WTC11 (cell line): ENCODE data around the gene HMX1. TPM values are rescaled to one million over a fixed set of nuclear protein-coding genes. Genes with fewer than 3 reads are reported as not detected.
A peak's percentile ranks its signal among the peaks of the same experiment; 100 is the strongest.

ENCODE experiments used
- ATAC-seq: fragments of 200-7000 bp; cut with Tn5 transposase; 2 replicates; pipeline ENCODE4 v1.10.0; 2021; ENCODE audit warnings: mild to moderate bottlenecking, moderate library complexity
- CTCF ChIA-PET: fragments of 300-600 bp; sonication (Branson Sonifier 250); formaldehyde crosslinking; loops from one replicate; lab custom pipeline; 2021; ENCODE audit warnings: antibody characterized with exemption; lab: Charles Lee
- POLR2A ChIA-PET: fragments of 350-600 bp; sonication (Branson Sonifier 250); formaldehyde crosslinking; loops from one replicate; lab custom pipeline; 2021; ENCODE audit warnings: antibody characterized with exemption; lab: Charles Lee
- DNase-seq: peaks from one replicate; pipeline ENCODE4 v3.0.0; 2021; ENCODE audit warnings: low spot score
- H3K27ac Mint-ChIP-seq: 2 replicates; pipeline ENCODE4 v1.8.0; 2021; ENCODE audit warnings: mixed read lengths
- H3K27me3 Mint-ChIP-seq: 2 replicates; pipeline ENCODE4 v1.8.0; 2021; ENCODE audit warnings: low read depth, mild to moderate bottlenecking, moderate library complexity, mixed read lengths
- H3K36me3 Mint-ChIP-seq: 2 replicates; pipeline ENCODE4 v1.8.0; 2021; ENCODE audit warnings: mixed read lengths
- H3K4me1 Mint-ChIP-seq: 2 replicates; pipeline ENCODE4 v1.8.0; 2022; ENCODE audit warnings: mixed read lengths
- H3K4me3 Mint-ChIP-seq: 2 replicates; pipeline ENCODE4 v1.8.0; 2021; ENCODE audit warnings: mild to moderate bottlenecking, moderate library complexity, mixed read lengths
- H3K9me3 Mint-ChIP-seq: 2 replicates; pipeline ENCODE4 v1.8.0; 2021; ENCODE audit warnings: mixed read lengths
- AFF4 ChIP-seq: sonication (generic); formaldehyde crosslinking; IDR thresholded peaks from 2 replicates; pipeline ENCODE4 v1.8.1; 2023; ENCODE audit warnings: mild to moderate bottlenecking, missing genetic modification reagents, borderline replicate concordance
- ATF1 ChIP-seq: sonication (generic); formaldehyde crosslinking; IDR thresholded peaks from 2 replicates; pipeline ENCODE4 v1.8.1; 2023; ENCODE audit warnings: mild to moderate bottlenecking, moderate library complexity, missing genetic modification reagents
- E2F4 ChIP-seq: sonication (generic); formaldehyde crosslinking; IDR thresholded peaks from 2 replicates; pipeline ENCODE4 v1.8.1; 2022; ENCODE audit warnings: low read depth, mild to moderate bottlenecking, moderate library complexity, missing genetic modification reagents, borderline replicate concordance
- FOXK1 ChIP-seq: sonication (generic); formaldehyde crosslinking; IDR thresholded peaks from 2 replicates; pipeline ENCODE4 v1.8.0; 2022; ENCODE audit warnings: mild to moderate bottlenecking, moderate library complexity, missing genetic modification reagents
- GTF2I ChIP-seq: fragments of 250-450 bp; sonication (Bioruptor Pico); conservative IDR thresholded peaks from 2 replicates; pipeline ENCODE4 v1.4.0; 2021; ENCODE audit warnings: mild to moderate bottlenecking
- KAT7 ChIP-seq: sonication (generic); formaldehyde crosslinking; IDR thresholded peaks from 2 replicates; pipeline ENCODE4 v1.8.1; 2023; ENCODE audit warnings: missing genetic modification reagents, mild to moderate bottlenecking, borderline replicate concordance
- MXD4 ChIP-seq: fragments of 250-450 bp; sonication (Bioruptor Pico); IDR thresholded peaks from 2 replicates; pipeline ENCODE4 v1.8.0; 2021; ENCODE audit warnings: mild to moderate bottlenecking, moderate library complexity, borderline replicate concordance
- NFATC4 ChIP-seq: fragments of 250-450 bp; sonication (Bioruptor Pico); IDR thresholded peaks from 2 replicates; pipeline ENCODE4 v1.9.0; 2021; ENCODE audit warnings: mild to moderate bottlenecking
- NR2C2 ChIP-seq: sonication (generic); formaldehyde crosslinking; IDR thresholded peaks from 2 replicates; pipeline ENCODE4 v1.8.0; 2022; ENCODE audit warnings: mild to moderate bottlenecking, missing genetic modification reagents
- PRRX2 ChIP-seq: fragments of 250-450 bp; sonication (Bioruptor Pico); IDR thresholded peaks from 2 replicates; pipeline ENCODE4 v1.8.0; 2021; ENCODE audit warnings: mild to moderate bottlenecking
- RELA ChIP-seq: sonication (generic); formaldehyde crosslinking; IDR thresholded peaks from 2 replicates; pipeline ENCODE4 v1.8.1; 2022; ENCODE audit warnings: missing genetic modification reagents, mild to moderate bottlenecking, borderline replicate concordance
- RORB ChIP-seq: fragments of 250-450 bp; sonication (Bioruptor Pico); IDR thresholded peaks from 2 replicates; pipeline ENCODE4 v1.9.0; 2021; ENCODE audit warnings: mild to moderate bottlenecking
- SOX15 ChIP-seq: fragments of 250-450 bp; sonication (Bioruptor Pico); IDR thresholded peaks from 2 replicates; pipeline ENCODE4 v1.9.0; 2021; ENCODE audit warnings: mild to moderate bottlenecking
- ZNF232 ChIP-seq: sonication (generic); formaldehyde crosslinking; IDR thresholded peaks from 2 replicates; pipeline ENCODE4 v1.8.0; 2022; ENCODE audit warnings: mild to moderate bottlenecking, missing genetic modification reagents
- ZNF263 ChIP-seq: sonication (generic); formaldehyde crosslinking; IDR thresholded peaks from 2 replicates; pipeline ENCODE4 v1.8.1; 2022; ENCODE audit warnings: low read depth, mild to moderate bottlenecking, moderate library complexity, missing genetic modification reagents
- ZNF396 ChIP-seq: fragments of 250-450 bp; sonication (Bioruptor Pico); IDR thresholded peaks from 2 replicates; pipeline ENCODE4 v1.8.0; 2021; ENCODE audit warnings: mild to moderate bottlenecking, moderate library complexity, borderline replicate concordance
- ZNF425 ChIP-seq: fragments of 250-450 bp; sonication (Bioruptor Pico); conservative IDR thresholded peaks from 2 replicates; pipeline ENCODE4 v1.9.0; 2021; ENCODE audit warnings: mild to moderate bottlenecking
- total RNA-seq: library from RNA; stranded (reverse); gene quantifications from 3 replicates; pipeline ENCODE4 v1.2.3, GENCODE V29; 2021
- TF ChIP-seq, protein P1 (sequence below): sonication (generic); formaldehyde crosslinking; IDR thresholded peaks from 2 replicates; pipeline ENCODE4 v1.8.0; 2022; ENCODE audit warnings: mild to moderate bottlenecking, missing genetic modification reagents
- TF ChIP-seq, protein P2 (sequence below): sonication (generic); formaldehyde crosslinking; IDR thresholded peaks from 2 replicates; pipeline ENCODE4 v1.8.0; 2022; ENCODE audit warnings: mild to moderate bottlenecking, missing genetic modification reagents
- TF ChIP-seq, protein P3 (sequence below): sonication (generic); formaldehyde crosslinking; IDR thresholded peaks from 2 replicates; pipeline ENCODE4 v1.8.0; 2022; ENCODE audit warnings: mild to moderate bottlenecking, missing genetic modification reagents

The HMX1 gene
- total RNA-seq, 1 experiment from 2014 or later = 10.0 TPM

GRCh38 chr4:8868321-8869001 is 3.2 kb downstream of the HMX1 start:
- H3K9me3 Mint-ChIP-seq = no peaks in the 10 kb centered on the region
- H3K4me3 Mint-ChIP-seq = peak overlapping the region; percentile 41
- POLR2A ChIA-PET = no interaction called here
- H3K27me3 Mint-ChIP-seq = peaks cover 91% of the 10 kb centered on the region
- H3K4me1 Mint-ChIP-seq = peaks cover 26% of the 10 kb centered on the region
- H3K27ac Mint-ChIP-seq = no peak overlapping the region
- TF ChIP-seq RELA (CRISPR knock-in tag) (no peak), KAT7 (CRISPR knock-in tag) (no peak), PRRX2 (CRISPR knock-in tag) (no peak), ZNF263 (no peak), FOXK1 (CRISPR knock-in tag) (no peak), NR2C2 (CRISPR knock-in tag) (no peak), ZNF425 (no peak), RORB (no peak), ATF1 (CRISPR knock-in tag) (no peak), SOX15 (CRISPR knock-in tag) (no peak), AFF4 (no peak), ZNF396 (CRISPR knock-in tag) (no peak), E2F4 (no peak), MXD4 (CRISPR knock-in tag) (no peak), ZNF232 (no peak), NFATC4 (CRISPR knock-in tag) (no peak), GTF2I (CRISPR knock-in tag) (no peak)
- TF ChIP-seq, protein P1, sequence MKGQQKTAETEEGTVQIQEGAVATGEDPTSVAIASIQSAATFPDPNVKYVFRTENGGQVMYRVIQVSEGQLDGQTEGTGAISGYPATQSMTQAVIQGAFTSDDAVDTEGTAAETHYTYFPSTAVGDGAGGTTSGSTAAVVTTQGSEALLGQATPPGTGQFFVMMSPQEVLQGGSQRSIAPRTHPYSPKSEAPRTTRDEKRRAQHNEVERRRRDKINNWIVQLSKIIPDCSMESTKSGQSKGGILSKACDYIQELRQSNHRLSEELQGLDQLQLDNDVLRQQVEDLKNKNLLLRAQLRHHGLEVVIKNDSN (CRISPR knock-in tag) = no peak
- TF ChIP-seq, protein P2, sequence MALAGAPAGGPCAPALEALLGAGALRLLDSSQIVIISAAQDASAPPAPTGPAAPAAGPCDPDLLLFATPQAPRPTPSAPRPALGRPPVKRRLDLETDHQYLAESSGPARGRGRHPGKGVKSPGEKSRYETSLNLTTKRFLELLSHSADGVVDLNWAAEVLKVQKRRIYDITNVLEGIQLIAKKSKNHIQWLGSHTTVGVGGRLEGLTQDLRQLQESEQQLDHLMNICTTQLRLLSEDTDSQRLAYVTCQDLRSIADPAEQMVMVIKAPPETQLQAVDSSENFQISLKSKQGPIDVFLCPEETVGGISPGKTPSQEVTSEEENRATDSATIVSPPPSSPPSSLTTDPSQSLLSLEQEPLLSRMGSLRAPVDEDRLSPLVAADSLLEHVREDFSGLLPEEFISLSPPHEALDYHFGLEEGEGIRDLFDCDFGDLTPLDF (CRISPR knock-in tag) = no peak
- TF ChIP-seq, protein P3, sequence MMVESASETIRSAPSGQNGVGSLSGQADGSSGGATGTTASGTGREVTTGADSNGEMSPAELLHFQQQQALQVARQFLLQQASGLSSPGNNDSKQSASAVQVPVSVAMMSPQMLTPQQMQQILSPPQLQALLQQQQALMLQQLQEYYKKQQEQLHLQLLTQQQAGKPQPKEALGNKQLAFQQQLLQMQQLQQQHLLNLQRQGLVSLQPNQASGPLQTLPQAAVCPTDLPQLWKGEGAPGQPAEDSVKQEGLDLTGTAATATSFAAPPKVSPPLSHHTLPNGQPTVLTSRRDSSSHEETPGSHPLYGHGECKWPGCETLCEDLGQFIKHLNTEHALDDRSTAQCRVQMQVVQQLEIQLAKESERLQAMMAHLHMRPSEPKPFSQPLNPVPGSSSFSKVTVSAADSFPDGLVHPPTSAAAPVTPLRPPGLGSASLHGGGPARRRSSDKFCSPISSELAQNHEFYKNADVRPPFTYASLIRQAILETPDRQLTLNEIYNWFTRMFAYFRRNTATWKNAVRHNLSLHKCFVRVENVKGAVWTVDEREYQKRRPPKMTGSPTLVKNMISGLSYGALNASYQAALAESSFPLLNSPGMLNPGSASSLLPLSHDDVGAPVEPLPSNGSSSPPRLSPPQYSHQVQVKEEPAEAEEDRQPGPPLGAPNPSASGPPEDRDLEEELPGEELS = no peak
- DNase-seq (no peak), ATAC-seq (no peak)
- CTCF ChIA-PET = interaction anchor here (0.6 to 1.5 kb wide), 5 partner anchors 9 to 180 kb away, joined by 3 to 4 read pairs (median 3); no protein-coding TSS in a partner anchor
- H3K36me3 Mint-ChIP-seq = peaks cover 3% of the 10 kb centered on the region; the same call in 1 of the 2 replicates
